H1 (cell line): Measurements from ENCODE around the gene SPTSSB. TPM values are rescaled to one million over a fixed set of nuclear protein-coding genes. Genes with fewer than 3 reads are reported as not detected.

ENCODE experiments used
- CHD7 ChIP-seq: fragments of 300-600 bp; sonication (generic); IDR thresholded peaks from 2 replicates; pipeline ENCODE4 v1.7.1; 2012; ENCODE audit warnings: low read length, moderate library complexity, mild to moderate bottlenecking, inconsistent platforms; ENCODE audit not compliant: insufficient replicate concordance
- SIX5 ChIP-seq: IDR thresholded peaks from 2 replicates; pipeline ENCODE4 v1.6.1; 2011; ENCODE audit warnings: mild to moderate bottlenecking, low read depth, low read length
- polyA plus RNA-seq, 7 experiments: library from polyadenylated mRNA; depleted of rRNA in 3 of 7; stranded (reverse) in 5 of 7; unstranded in 2 of 7; fragments of >200 nt in 5 of 7; fragments of 200-250 nt in 2 of 7; gene quantifications; 1 replicate in 5 of 7; 2 replicates in 1 of 7; 4 replicates in 1 of 7; pipeline versions ENCODE4 v1.2.1 to v1.2.3, GENCODE V29; 2011 to 2013; ENCODE audit warnings: missing spikeins in 2 of 7, mixed read lengths in 2 of 7
- total RNA-seq: library from RNA; stranded (reverse); fragmentation: NEBNext Ultra II Directional; extraction: Animal tissue kit (Norgen Biotek cat#: 25700); gene quantifications from 2 replicates; pipeline ENCODE4 v1.2.1, GENCODE V29; 2021

Gene SPTSSB
- total and polyA plus RNA-seq, 2 of the 8 experiments (the other 6 are each of a cell fraction or from before 2014, with no cell fraction given) = 33.4 to 52.5 TPM

GRCh38 chr3:161333696-161334095 lies 37.6 kb downstream of the SPTSSB start (continued):
- TF ChIP-seq CHD7 = no peak
- TF ChIP-seq SIX5 = no peak
